ENCODE measurements around the gene AFAP1L2. TPM values are rescaled to one million over a fixed set of nuclear protein-coding genes. Genes with fewer than 3 reads are reported as not detected.

AFAP1L2 gene
- total RNA-seq, 1 donor from 2014 or later: 5.3 TPM

DNA sequence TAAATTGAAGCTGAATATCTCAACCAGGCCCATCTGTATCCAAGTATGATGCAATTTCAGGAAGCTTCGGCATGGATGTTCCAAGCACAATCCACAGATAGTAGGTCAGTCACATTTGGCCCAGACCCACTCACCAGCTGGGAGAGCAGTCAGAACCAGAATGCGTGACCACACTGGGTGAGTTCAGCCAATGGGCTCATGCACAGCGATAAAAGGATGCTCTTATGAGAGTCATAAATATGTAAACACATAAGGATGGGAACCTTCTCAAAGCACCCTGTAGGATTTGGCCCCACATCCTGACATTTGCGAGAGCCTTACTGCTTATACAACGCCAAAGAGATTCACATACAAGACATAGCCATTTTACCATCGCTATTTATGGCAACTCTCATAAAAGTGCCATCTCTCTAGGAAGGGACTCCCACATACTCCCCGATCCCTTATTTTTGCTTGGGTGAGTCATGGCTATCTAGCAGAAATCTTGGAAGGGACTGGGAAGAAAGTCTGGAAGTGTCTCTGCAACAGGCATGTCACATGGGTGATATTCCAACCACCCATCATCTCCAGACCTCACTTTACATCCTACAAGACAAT, 3.0 kb downstream of the AFAP1L2 start:
- no peak for DNase-seq
- TF ChIP-seq, protein P1, sequence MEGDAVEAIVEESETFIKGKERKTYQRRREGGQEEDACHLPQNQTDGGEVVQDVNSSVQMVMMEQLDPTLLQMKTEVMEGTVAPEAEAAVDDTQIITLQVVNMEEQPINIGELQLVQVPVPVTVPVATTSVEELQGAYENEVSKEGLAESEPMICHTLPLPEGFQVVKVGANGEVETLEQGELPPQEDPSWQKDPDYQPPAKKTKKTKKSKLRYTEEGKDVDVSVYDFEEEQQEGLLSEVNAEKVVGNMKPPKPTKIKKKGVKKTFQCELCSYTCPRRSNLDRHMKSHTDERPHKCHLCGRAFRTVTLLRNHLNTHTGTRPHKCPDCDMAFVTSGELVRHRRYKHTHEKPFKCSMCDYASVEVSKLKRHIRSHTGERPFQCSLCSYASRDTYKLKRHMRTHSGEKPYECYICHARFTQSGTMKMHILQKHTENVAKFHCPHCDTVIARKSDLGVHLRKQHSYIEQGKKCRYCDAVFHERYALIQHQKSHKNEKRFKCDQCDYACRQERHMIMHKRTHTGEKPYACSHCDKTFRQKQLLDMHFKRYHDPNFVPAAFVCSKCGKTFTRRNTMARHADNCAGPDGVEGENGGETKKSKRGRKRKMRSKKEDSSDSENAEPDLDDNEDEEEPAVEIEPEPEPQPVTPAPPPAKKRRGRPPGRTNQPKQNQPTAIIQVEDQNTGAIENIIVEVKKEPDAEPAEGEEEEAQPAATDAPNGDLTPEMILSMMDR (IDR thresholded peaks at IDR 0.05): no peak
- no peaks in the 10 kb centered on the region for H3K9me3 ChIP-seq
- H3K27ac ChIP-seq: no peak overlapping the region
- peak; percentile 50 to 63 for ATAC-seq
- H3K4me1 ChIP-seq: peaks cover 37% of the 10 kb centered on the region
- intact Hi-C loops (cut with DNase I): no loop called here
- peaks cover 32% of the 10 kb centered on the region for H3K27me3 ChIP-seq (ENCODE audit: low read depth)
- no peak overlapping the region for H3K4me3 ChIP-seq
- H3K36me3 ChIP-seq: no peaks in the 10 kb centered on the region

DNA sequence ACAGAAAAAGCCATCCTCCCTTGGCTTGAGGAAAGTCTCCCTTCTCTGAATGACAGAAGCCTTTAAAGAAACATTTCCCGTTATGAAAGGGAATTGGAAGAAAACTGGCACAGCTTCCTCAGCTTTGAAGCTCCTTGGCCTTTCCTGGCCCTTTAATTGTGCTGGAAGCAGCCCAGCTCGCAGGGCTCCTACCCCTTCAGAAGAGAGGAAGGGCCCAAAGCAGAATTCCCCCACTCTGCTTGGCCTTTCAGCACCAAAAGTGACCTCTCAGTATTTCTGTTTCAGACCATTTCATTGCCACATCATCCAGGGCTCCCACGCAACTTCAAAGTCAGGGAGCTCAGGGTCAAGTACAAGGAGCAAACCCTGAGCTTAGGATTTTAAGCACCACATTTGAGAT, 4.2 kb downstream of the AFAP1L2 start:
- intact Hi-C loops (cut with DNase I): no loop called here
- H3K36me3 ChIP-seq: no peaks in the 10 kb centered on the region
- ATAC-seq: peak in 1 of 2 donors; percentile 3
- H3K9me3 ChIP-seq: no peaks in the 10 kb centered on the region
- H3K4me3 ChIP-seq: no peak overlapping the region
- TF ChIP-seq, protein P1 (IDR thresholded peaks at IDR 0.05): no peak
- peaks cover 29% of the 10 kb centered on the region for H3K27me3 ChIP-seq (ENCODE audit: low read depth)
- H3K4me1 ChIP-seq: peaks cover 37% of the 10 kb centered on the region
- no peak for DNase-seq
- H3K27ac ChIP-seq: no peak overlapping the region

DNA sequence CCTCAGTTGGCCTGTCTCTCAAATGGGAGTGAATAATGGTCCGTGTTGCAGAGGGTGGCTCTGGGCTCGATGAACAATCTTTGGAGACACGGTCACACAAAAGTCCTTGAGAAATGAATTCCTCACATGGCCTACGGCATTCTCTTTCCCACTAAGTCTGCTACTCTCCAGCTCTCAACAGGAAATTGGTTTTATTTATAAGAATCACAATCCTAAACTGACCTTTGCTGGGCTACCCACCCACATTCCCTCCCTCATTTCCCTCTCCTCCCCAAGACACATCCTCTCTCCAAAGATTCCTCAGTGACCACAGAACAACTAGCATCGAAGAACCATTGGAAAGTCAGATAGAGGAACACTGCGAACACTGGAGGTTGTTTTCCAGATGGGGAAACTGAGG, 4.7 kb downstream of the AFAP1L2 start:
- TF ChIP-seq, protein P1 (IDR thresholded peaks at IDR 0.05): no peak
- H3K27ac ChIP-seq: peak overlapping the region; percentile 18
- peaks cover 32% of the 10 kb centered on the region for H3K4me1 ChIP-seq

DNA sequence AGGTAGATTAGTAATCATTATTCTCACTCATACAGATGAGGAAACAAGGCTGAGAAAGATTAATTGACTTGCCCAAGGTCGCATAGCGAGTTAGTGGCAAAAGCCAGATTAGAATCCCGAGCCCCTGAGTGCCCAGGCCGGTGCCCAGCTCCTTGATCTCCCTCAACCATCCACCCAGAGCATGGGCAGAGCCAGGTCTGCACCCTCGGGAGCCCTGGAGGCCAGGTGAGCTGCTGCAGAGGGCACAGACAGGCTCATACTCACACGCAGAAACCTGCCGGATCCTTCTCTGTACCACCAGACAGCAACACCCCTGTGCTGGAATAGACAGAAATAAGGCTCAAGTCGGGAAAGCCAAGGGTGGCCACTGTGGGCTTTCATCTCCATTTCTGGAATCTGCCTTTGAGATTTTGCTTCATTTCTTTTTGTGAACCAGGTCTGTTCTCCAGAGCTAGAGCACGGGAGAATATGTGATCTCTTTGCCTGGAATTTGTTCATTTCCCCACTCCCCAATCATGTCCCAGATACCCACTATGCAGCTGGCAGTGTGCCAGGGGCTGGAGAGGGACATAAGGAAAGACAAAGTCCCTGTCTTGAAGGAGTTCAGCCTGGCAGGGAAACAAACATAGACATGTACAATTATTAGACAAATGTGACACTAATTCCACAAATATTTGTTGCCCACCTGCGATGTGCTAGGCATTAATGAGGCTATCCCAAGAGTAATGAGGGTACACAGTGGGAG, 5.5 kb downstream of the AFAP1L2 start:
- no peak overlapping the region for H3K27ac ChIP-seq
- H3K9me3 ChIP-seq: no peaks in the 10 kb centered on the region
- TF ChIP-seq, protein P1 (IDR thresholded peaks at IDR 0.05): no peak
- intact Hi-C loops (cut with DNase I): no loop called here
- ATAC-seq (no peak), DNase-seq (no peak)
- H3K4me3 ChIP-seq: no peak overlapping the region
- peaks cover 24% of the 10 kb centered on the region for H3K4me1 ChIP-seq
- H3K27me3 ChIP-seq (ENCODE audit: low read depth): peaks cover 21% of the 10 kb centered on the region
- H3K36me3 ChIP-seq: no peaks in the 10 kb centered on the region

More for the DNA sequence above, 4.7 kb downstream of the AFAP1L2 start:
- Histone ChIP-seq H3K36me3 (no peaks in the 10 kb centered on the region), H3K4me3 (no peak overlapping the region), H3K9me3 (no peaks in the 10 kb centered on the region), H3K27me3 (ENCODE audit: low read depth) (peaks cover 29% of the 10 kb centered on the region)
- intact Hi-C loops (cut with DNase I): no loop called here
- ATAC-seq: no peak
- DNase-seq: no peak

DNA sequence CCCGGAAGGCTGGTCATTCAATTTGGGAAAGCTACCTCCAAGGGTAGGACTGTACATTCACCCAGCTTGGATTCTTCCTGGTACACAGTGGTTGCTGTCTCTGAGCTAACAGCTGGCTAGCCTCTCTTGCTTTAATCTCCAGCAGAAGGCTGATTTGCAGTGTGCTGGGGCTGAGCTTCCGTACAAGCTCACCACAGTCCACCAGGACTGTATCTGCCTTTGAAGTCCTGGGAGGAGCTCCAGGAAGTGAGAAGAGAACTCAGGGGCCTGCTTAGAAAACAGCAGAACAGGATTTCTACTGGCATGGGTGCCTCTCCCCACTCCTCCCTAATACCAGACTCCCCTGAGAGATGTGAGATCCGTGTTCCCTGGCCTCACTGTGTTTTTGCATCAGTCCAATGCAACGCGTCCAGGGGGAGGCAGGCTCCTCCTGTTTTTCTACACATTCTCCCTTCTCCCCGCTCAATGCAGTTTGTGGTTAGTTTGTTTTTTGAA, 6.6 kb downstream of the AFAP1L2 start:
- Histone ChIP-seq H3K27me3 (ENCODE audit: low read depth) (peaks cover 14% of the 10 kb centered on the region), H3K4me1 (peaks cover 21% of the 10 kb centered on the region), H3K4me3 (no peak overlapping the region), H3K36me3 (no peaks in the 10 kb centered on the region), H3K9me3 (no peaks in the 10 kb centered on the region), H3K27ac (no peak overlapping the region)
- no peak for DNase-seq
- ATAC-seq: peak in 1 of 2 donors; percentile 31
- intact Hi-C loops (cut with DNase I): no loop called here
- TF ChIP-seq, protein P1 (IDR thresholded peaks at IDR 0.05): no peak

Measured in lower lobe of right lung (tissue), 2 donors.